SK-N-MC (cell line): ENCODE results near the gene HADHA.

ENCODE experiments used
- DNase-seq: peaks from one replicate; pipeline ENCODE4 v3.0.0-alpha.2; 2011; ENCODE audit warnings: low read depth, low spot score
- H3K27ac ChIP-seq: fragments of 200-600 bp; sonication (generic); 2 replicates; pipeline ENCODE4 v1.5.1; 2016; ENCODE audit warnings: mixed run types
- H3K36me3 ChIP-seq: fragments of 200-600 bp; sonication (generic); 2 replicates; pipeline ENCODE4 v1.6.1; 2017; ENCODE audit warnings: antibody characterized with exemption, low read length, mixed read lengths; ENCODE audit not compliant: insufficient read depth
- H3K4me3 ChIP-seq: fragments of 200-600 bp; sonication (generic); 2 replicates; pipeline ENCODE4 v1.5.1; 2016
- H3K9ac ChIP-seq: fragments of 200-600 bp; sonication (generic); 2 replicates; pipeline ENCODE4 v1.8.0; 2017; ENCODE audit warnings: mixed run types, mixed read lengths; ENCODE audit not compliant: insufficient read length
- H3K9me3 ChIP-seq: fragments of 200-600 bp; sonication (generic); 2 replicates; pipeline ENCODE4 v1.6.1; 2017; ENCODE audit warnings: low read depth, mild to moderate bottlenecking, antibody characterized with exemption, low read length, moderate library complexity, mixed read lengths
- EZH2 ChIP-seq: fragments of 200-600 bp; sonication (generic); IDR thresholded peaks from one replicate; pipeline ENCODE4 v1.6.1; 2017; ENCODE audit warnings: antibody characterized with exemption
- FOXP2 ChIP-seq: optimal IDR thresholded peaks from 2 replicates; pipeline ENCODE3; 2011; ENCODE audit warnings: mild to moderate bottlenecking, moderate library complexity; ENCODE audit not compliant: insufficient read depth; ENCODE audit errors: extremely low read length, control extremely low read depth
- POLR2AphosphoS5 ChIP-seq: IDR thresholded peaks from 2 replicates; pipeline ENCODE4 v1.6.1; 2012; ENCODE audit warnings: mild to moderate bottlenecking, low read depth, low read length, borderline replicate concordance

HADHA gene

DNA sequence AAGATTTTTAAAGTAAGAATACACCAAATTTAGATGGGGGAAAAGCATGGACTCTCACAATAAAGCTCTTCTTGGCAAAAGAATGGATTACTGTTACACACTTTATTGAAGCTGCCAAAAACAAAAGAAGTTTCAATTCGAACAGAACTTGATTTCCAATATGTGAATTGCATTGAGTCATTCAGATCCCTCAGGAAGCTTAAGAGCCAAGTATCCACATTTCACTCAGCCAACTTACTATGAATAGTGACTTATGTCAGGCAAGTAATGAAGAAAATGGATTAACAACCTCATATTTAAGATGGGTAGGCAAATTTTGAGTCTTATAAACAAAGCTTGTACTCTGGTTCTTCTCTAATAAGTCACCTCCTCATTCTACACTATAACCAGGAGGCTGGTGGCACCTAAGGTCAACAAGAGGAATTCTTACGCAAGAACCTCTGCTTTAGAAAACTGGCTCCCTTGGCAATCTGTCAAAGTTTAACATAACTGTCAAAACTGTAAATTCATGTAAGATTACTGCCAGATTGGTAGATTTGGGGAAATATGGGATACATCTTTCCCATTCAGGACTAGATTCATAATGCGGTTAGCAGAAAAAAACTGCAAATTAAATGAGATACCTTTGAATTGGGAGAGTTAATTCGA is 6.0 kb downstream of the HADHA start:
- peak overlapping the region; percentile 60 for H3K27ac ChIP-seq
- peaks cover 47% of the 10 kb centered on the region for H3K36me3 ChIP-seq
- H3K9me3 ChIP-seq, result no peaks in the 10 kb centered on the region
- no peak for DNase-seq
- TF ChIP-seq POLR2AphosphoS5, result no peak
- TF ChIP-seq FOXP2, result no peak
- TF ChIP-seq EZH2, result no peak
- H3K9ac ChIP-seq, result no peak overlapping the region
- no peak overlapping the region for H3K4me3 ChIP-seq

DNA sequence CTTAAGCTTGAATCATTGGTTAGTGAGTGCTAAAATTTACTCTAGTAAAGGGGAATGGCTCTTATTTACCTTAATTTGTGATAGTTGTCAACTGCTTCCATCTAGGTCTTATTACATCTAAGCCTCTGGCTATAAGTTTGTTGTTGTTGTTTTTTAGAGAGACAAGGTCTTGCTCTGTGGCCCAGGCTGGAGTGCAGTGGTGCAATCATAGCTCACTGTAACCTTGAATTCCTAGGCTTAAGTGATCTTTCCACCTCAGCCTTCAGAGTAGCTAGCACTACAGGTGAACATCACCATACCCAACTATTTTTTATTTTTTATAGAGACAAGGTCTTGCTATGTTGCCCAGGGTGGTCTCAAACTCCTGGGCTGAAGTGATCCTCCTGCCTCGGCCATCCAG is 6.6 kb downstream of the HADHA start:
- H3K9me3 ChIP-seq, result no peaks in the 10 kb centered on the region
- H3K9ac ChIP-seq, result no peak overlapping the region
- DNase-seq, result no peak
- no peak overlapping the region for H3K4me3 ChIP-seq
- peaks cover 53% of the 10 kb centered on the region for H3K36me3 ChIP-seq
- no peak for TF ChIP-seq POLR2AphosphoS5
- TF ChIP-seq FOXP2, result no peak
- TF ChIP-seq EZH2, result no peak
- no peak overlapping the region; the same call in 1 of the 2 replicates for H3K27ac ChIP-seq

- Histone ChIP-seq H3K9me3 (no peaks in the 10 kb centered on the region), H3K9ac (no peak overlapping the region), H3K4me3 (no peak overlapping the region), H3K36me3 (peaks cover 76% of the 10 kb centered on the region), H3K27ac (no peak overlapping the region)
- TF ChIP-seq POLR2AphosphoS5 (no peak), EZH2 (no peak), FOXP2 (no peak)
- no peak for DNase-seq
Observed at GRCh38 chr2:26235089-26235488, 9.3 kb downstream of the HADHA start.

DNA sequence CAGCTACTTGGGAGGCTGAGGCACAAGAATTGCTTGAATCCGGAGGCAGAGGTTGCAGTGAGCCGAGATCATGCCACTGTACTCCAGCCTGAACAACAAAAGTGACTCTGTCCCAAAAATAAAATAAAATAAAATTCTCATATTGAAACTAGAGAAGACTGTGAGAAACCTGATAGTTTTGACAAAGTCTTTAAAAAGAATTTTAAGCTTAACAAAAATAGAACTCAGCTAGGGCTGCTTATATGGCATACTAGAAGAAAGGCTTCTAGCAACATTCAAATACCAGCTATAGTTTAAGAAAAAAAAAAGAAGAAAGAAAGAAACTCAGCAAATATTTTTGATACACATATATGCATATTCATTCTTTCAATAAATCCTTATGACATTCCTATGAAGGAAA is 13.6 kb downstream of the HADHA start:
- H3K4me3 ChIP-seq, result no peak overlapping the region
- TF ChIP-seq POLR2AphosphoS5 (no peak), FOXP2 (no peak), EZH2 (no peak)
- H3K36me3 ChIP-seq, result peaks cover 95% of the 10 kb centered on the region
- no peak overlapping the region for H3K9ac ChIP-seq
- 0 out of 2 replicates have a peak, but pooled peaks cover 3% of the 10 kb centered on the region for H3K9me3 ChIP-seq
- DNase-seq, result no peak
- H3K27ac ChIP-seq, result no peak overlapping the region

- no peak overlapping the region for H3K9ac ChIP-seq
- H3K9me3 ChIP-seq, result 0 out of 2 replicates have a peak, but pooled peaks cover 3% of the 10 kb centered on the region
- H3K36me3 ChIP-seq, result peaks cover 95% of the 10 kb centered on the region
- DNase-seq, result no peak
- no peak overlapping the region for H3K27ac ChIP-seq
- TF ChIP-seq POLR2AphosphoS5 (no peak), FOXP2 (no peak), EZH2 (no peak)
- no peak overlapping the region for H3K4me3 ChIP-seq
Observed at GRCh38 chr2:26229595-26229994, 14.8 kb downstream of the HADHA start.

DNA sequence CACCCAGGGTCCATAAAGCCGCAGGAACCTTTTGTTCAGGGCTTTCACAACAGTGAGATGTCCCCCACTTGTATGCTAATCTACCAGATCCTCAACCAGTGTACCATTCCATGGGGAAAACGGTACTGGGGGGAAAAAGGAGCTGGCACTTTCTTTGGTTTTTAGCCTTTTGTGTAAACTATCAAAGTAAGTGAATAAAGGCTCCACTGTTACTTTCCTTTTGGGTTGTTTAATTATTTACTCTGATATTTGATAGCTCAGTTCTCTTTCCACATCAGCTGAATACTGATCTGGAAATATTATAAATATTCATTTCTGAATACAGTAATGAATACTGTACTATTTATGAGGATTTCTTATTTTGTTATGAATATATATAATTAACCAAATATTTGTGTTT is 20.3 kb downstream of the HADHA start:
- Histone ChIP-seq H3K9me3 (0 out of 2 replicates have a peak, but pooled peaks cover 3% of the 10 kb centered on the region), H3K9ac (no peak overlapping the region), H3K4me3 (no peak overlapping the region), H3K27ac (no peak overlapping the region), H3K36me3 (peaks cover 67% of the 10 kb centered on the region)
- TF ChIP-seq POLR2AphosphoS5 (no peak), FOXP2 (no peak)
- no peak for DNase-seq

- Histone ChIP-seq H3K36me3 (peaks cover 62% of the 10 kb centered on the region), H3K4me3 (no peak overlapping the region), H3K9ac (no peak overlapping the region), H3K9me3 (peaks cover 6% of the 10 kb centered on the region; the same call in 1 of the 2 replicates), H3K27ac (no peak overlapping the region)
- DNase-seq, result no peak
- TF ChIP-seq FOXP2 (no peak), POLR2AphosphoS5 (no peak), EZH2 (no peak)
Observed at GRCh38 chr2:26223018-26223417, 21.4 kb downstream of the HADHA start.

- Histone ChIP-seq H3K9me3 (peaks cover 6% of the 10 kb centered on the region; the same call in 1 of the 2 replicates), H3K9ac (no peak overlapping the region), H3K27ac (no peak overlapping the region), H3K36me3 (peaks cover 75% of the 10 kb centered on the region), H3K4me3 (no peak overlapping the region)
- no peak for DNase-seq
- TF ChIP-seq EZH2 (no peak), POLR2AphosphoS5 (no peak), FOXP2 (no peak)
Observed at GRCh38 chr2:26217720-26218119, 26.7 kb downstream of the HADHA start.
